IPS DF 6.9 (cell line): ENCODE results near the gene LNX2.

ENCODE experiments used
- DNase-seq: peaks from one replicate; pipeline ENCODE4 v3.0.0-alpha.2; 2013; ENCODE audit warnings: low read depth, low spot score
- H3K27ac ChIP-seq: one replicate; pipeline ENCODE4 v1.5.1; 2013; ENCODE audit warnings: low read length, control low read depth
- H3K27me3 ChIP-seq: 2 replicates; pipeline ENCODE4 v1.6.1; 2013; ENCODE audit warnings: mild to moderate bottlenecking, low read length; ENCODE audit not compliant: control insufficient read depth, insufficient read depth
- H3K36me3 ChIP-seq: 2 replicates; pipeline ENCODE4 v1.6.1; 2013; ENCODE audit warnings: low read length; ENCODE audit not compliant: control insufficient read depth, insufficient read depth
- H3K4me1 ChIP-seq: 2 replicates; pipeline ENCODE4 v1.6.1; 2013; ENCODE audit warnings: low read length; ENCODE audit not compliant: control insufficient read depth, insufficient read depth
- H3K4me3 ChIP-seq: 2 replicates; pipeline ENCODE4 v1.5.1; 2013; ENCODE audit warnings: mild to moderate bottlenecking, low read length
- H3K9me3 ChIP-seq: 2 replicates; pipeline ENCODE4 v1.6.1; 2013; ENCODE audit warnings: low read length, inconsistent platforms; ENCODE audit not compliant: control insufficient read depth, insufficient read depth
- WGBS: extraction: QIAGEN DNeasy Blood & Tissue Kit; methylation state at CpG from one replicate; pipeline ENCODE4 v1.1.7; 2013; ENCODE audit warnings: mixed read lengths, missing lambda C conversion rate; ENCODE audit not compliant: insufficient read length, insufficient coverage; 5-methylcytosine and 5-hydroxymethylcytosine counted together

The LNX2 gene

GRCh38 chr13:27595055-27595811, 25.1 kb downstream of the LNX2 start:
- H3K4me3 ChIP-seq: no peak overlapping the region
- no peak for DNase-seq
- no CpG with 5 or more reads among the region's 2 CpGs for WGBS

GRCh38 chr13:27593267-27593666, 27.1 kb downstream of the LNX2 start:
- no peaks in the 10 kb centered on the region for H3K36me3 ChIP-seq
- H3K4me1 ChIP-seq: no peaks in the 10 kb centered on the region
- 100% methylated on average over 2 of the region's 3 CpGs for WGBS
- no peaks in the 10 kb centered on the region for H3K27me3 ChIP-seq
- no peak for DNase-seq
- no peak overlapping the region for H3K4me3 ChIP-seq
- H3K27ac ChIP-seq: no peak overlapping the region
- no peaks in the 10 kb centered on the region for H3K9me3 ChIP-seq

More at GRCh38 chr13:27595055-27595811, 25.1 kb downstream of the LNX2 start:
- H3K36me3 ChIP-seq: no peaks in the 10 kb centered on the region
- H3K9me3 ChIP-seq: no peaks in the 10 kb centered on the region
- no peak overlapping the region for H3K27ac ChIP-seq
- no peaks in the 10 kb centered on the region for H3K27me3 ChIP-seq
- H3K4me1 ChIP-seq: no peaks in the 10 kb centered on the region

GRCh38 chr13:27592865-27593264, 27.5 kb downstream of the LNX2 start:
- no peaks in the 10 kb centered on the region for H3K36me3 ChIP-seq
- H3K4me1 ChIP-seq: no peaks in the 10 kb centered on the region
- H3K27me3 ChIP-seq: no peaks in the 10 kb centered on the region
- no peak overlapping the region for H3K4me3 ChIP-seq
- DNase-seq: no peak
- H3K27ac ChIP-seq: no peak overlapping the region
- H3K9me3 ChIP-seq: no peaks in the 10 kb centered on the region

- no CpG with 5 or more reads among the region's 1 CpG for WGBS
- DNase-seq: no peak
- Histone ChIP-seq H3K36me3 (no peaks in the 10 kb centered on the region), H3K27ac (no peak overlapping the region), H3K9me3 (no peaks in the 10 kb centered on the region), H3K4me3 (no peak overlapping the region), H3K27me3 (no peaks in the 10 kb centered on the region), H3K4me1 (no peaks in the 10 kb centered on the region)
Observed at GRCh38 chr13:27588405-27588804, 31.9 kb downstream of the LNX2 start.

- Histone ChIP-seq H3K36me3 (no peaks in the 10 kb centered on the region), H3K4me1 (no peaks in the 10 kb centered on the region), H3K27me3 (no peaks in the 10 kb centered on the region), H3K9me3 (no peaks in the 10 kb centered on the region), H3K4me3 (no peak overlapping the region), H3K27ac (no peak overlapping the region)
- WGBS: no CpG with 5 or more reads among the region's 5 CpGs
- no peak for DNase-seq
Observed at GRCh38 chr13:27587095-27587746, 33.1 kb downstream of the LNX2 start.

DNA sequence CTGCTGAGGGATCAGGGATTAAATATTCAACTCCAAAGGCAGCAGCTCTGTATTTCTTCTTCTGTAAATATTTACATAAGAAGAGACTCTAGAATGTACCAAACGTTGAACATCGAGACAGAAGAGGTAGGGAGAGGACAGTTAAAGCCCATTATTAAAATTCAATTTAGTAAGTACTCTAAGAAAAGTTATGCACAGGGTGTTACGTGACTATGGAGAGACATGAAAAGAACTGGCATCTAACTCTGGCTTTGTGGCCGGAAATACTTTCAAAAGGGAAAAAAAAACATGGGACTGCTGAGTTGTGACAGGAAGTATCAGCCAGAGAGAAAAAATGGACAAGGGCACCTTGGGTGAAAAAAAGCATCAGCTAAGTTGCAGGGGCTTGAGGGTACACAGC, 36.7 kb downstream of the LNX2 start:
- Histone ChIP-seq H3K27me3 (no peaks in the 10 kb centered on the region), H3K27ac (no peak overlapping the region), H3K36me3 (no peaks in the 10 kb centered on the region), H3K9me3 (no peaks in the 10 kb centered on the region), H3K4me1 (no peaks in the 10 kb centered on the region), H3K4me3 (no peak overlapping the region)
- whole genome bisulfite sequencing: no CpG with 5 or more reads among the region's 4 CpGs
- no peak for DNase-seq

DNA sequence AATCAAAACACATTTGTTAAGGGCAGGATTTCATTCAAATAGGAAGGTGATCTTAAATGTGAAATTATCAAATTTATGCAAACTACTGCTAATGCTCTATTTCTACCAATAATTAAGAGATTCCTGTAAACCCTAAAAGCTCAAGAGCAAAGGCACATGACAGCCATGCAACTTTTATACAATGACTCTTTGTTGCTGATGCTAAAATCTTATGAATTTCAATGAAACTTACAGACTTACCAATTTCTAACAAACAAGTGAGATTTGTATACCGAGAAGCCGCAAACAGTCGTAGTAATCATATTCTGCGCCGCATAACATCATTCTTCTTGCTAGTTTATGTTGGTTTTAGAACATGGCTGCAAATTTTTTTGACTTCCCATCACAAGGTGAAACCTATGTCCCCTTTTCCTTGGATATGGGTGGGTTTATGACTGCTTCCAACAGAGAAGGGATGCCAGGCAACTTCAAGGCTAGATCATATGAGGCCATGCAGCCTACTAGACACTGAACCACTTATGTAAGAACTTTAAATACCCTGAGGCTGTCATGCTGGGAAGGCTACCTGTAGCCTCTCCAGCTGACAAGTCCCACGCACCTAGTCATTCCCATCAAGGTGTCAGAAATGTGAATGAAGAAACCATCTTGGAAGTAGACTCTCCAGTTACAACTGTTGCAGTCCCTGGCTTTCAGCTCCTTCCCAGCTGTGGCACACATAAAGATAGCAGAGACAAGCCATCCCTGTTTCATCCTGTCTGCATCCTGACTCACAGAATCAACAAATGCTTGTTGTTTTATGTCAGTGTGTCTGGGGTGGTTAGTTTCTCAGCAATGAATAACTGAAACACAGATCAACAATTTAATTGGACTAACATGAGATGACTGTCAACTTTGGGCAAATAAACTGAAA, 42.0 kb downstream of the LNX2 start:
- Histone ChIP-seq H3K27ac (no peak overlapping the region), H3K27me3 (no peaks in the 10 kb centered on the region), H3K4me1 (no peaks in the 10 kb centered on the region), H3K36me3 (no peaks in the 10 kb centered on the region), H3K9me3 (no peaks in the 10 kb centered on the region), H3K4me3 (no peak overlapping the region)
- DNase-seq: no peak
- no CpG with 5 or more reads among the region's 6 CpGs for WGBS

- no peak for DNase-seq
- H3K9me3 ChIP-seq: no peaks in the 10 kb centered on the region
- H3K27me3 ChIP-seq: no peaks in the 10 kb centered on the region
- H3K27ac ChIP-seq: no peak overlapping the region
- no CpG with 5 or more reads among the region's 1 CpG for WGBS
- H3K4me3 ChIP-seq: no peak overlapping the region
- H3K36me3 ChIP-seq: no peaks in the 10 kb centered on the region
- no peaks in the 10 kb centered on the region for H3K4me1 ChIP-seq
Observed at GRCh38 chr13:27574661-27575060, 45.7 kb downstream of the LNX2 start.

GRCh38 chr13:27573265-27573664, 47.1 kb downstream of the LNX2 start:
- WGBS: no CpG with 5 or more reads among the region's 2 CpGs
- Histone ChIP-seq H3K9me3 (no peaks in the 10 kb centered on the region), H3K36me3 (peaks cover 4% of the 10 kb centered on the region; the same call in 1 of the 2 replicates), H3K27ac (no peak overlapping the region), H3K4me3 (no peak overlapping the region), H3K27me3 (no peaks in the 10 kb centered on the region), H3K4me1 (no peaks in the 10 kb centered on the region)
- DNase-seq: no peak

GRCh38 chr13:27572234-27572901, 48.0 kb downstream of the LNX2 start:
- no peak overlapping the region for H3K4me3 ChIP-seq
- no peak for DNase-seq
- H3K9me3 ChIP-seq: no peaks in the 10 kb centered on the region
- H3K27me3 ChIP-seq: no peaks in the 10 kb centered on the region
- H3K36me3 ChIP-seq: peaks cover 4% of the 10 kb centered on the region; the same call in 1 of the 2 replicates
- no peak overlapping the region for H3K27ac ChIP-seq
- no peaks in the 10 kb centered on the region for H3K4me1 ChIP-seq
